ENCODE data around the gene CORO2A.

DNA sequence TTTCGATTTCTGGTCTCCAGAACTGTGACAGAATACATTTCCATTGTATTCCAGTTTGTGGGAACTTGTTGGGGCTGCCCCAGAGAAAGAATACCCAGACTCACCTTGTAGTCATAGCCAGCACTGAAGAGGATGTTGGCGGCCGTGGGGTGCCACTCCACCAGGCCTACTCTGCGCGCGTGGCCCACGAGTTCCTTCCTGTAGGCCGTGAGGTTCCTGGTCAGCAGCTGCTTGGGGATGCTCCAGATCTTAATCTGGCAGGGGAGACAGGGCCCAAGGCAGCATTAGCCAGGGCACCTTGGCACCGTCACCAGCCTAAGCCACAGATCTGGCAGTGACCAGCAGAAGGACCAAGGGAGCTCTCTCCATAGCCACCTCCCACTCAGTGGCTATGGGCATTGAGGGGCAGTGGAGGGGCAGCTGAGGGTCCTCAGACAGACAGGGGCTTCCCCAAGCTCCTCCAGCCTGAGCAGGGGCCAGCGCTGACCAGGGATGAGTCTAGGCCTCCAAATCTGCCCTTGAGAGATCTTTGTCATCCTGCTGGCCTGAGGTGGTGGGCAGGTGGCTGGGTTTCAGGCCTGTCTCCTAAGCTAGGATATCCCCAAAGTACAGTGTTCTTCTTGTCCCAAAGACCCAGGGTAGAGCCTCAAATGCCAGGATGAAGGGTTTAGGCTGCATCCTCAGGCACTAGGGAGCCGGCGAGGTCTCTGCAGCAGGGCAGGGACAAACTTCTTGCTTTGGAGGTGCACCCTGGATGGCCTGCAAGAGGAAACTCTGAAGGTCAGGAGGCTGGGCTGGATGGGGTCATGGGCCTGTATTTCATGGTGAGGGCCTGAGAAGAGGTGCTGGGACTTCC is 57.5 kb downstream of the CORO2A start:
- TF ChIP-seq POLR2A (IDR thresholded peaks at IDR 0.05; ENCODE audit: low read depth, low read length) (no peak), RCOR1 (IDR thresholded peaks at IDR 0.05; ENCODE audit: insufficient replicate concordance, low read length) (no peak), BHLHE40 (IDR thresholded peaks at IDR 0.05; ENCODE audit: low read depth, low read length) (no peak), RAD21 (IDR thresholded peaks at IDR 0.05; ENCODE audit: low read length) (no peak), RFX5 (IDR thresholded peaks at IDR 0.05; ENCODE audit: low read depth, low read length) (no peak), MAZ (IDR thresholded peaks at IDR 0.05; ENCODE audit: borderline replicate concordance, low read depth, low read length) (no peak), SMC3 (IDR thresholded peaks at IDR 0.05; ENCODE audit: low read depth, low read length) (no peak)
- TF ChIP-seq, protein P1, sequence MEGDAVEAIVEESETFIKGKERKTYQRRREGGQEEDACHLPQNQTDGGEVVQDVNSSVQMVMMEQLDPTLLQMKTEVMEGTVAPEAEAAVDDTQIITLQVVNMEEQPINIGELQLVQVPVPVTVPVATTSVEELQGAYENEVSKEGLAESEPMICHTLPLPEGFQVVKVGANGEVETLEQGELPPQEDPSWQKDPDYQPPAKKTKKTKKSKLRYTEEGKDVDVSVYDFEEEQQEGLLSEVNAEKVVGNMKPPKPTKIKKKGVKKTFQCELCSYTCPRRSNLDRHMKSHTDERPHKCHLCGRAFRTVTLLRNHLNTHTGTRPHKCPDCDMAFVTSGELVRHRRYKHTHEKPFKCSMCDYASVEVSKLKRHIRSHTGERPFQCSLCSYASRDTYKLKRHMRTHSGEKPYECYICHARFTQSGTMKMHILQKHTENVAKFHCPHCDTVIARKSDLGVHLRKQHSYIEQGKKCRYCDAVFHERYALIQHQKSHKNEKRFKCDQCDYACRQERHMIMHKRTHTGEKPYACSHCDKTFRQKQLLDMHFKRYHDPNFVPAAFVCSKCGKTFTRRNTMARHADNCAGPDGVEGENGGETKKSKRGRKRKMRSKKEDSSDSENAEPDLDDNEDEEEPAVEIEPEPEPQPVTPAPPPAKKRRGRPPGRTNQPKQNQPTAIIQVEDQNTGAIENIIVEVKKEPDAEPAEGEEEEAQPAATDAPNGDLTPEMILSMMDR (conservative IDR thresholded peaks at IDR 0.05; ENCODE audit: low read depth, low read length) = no peak
- TF ChIP-seq, protein P2, sequence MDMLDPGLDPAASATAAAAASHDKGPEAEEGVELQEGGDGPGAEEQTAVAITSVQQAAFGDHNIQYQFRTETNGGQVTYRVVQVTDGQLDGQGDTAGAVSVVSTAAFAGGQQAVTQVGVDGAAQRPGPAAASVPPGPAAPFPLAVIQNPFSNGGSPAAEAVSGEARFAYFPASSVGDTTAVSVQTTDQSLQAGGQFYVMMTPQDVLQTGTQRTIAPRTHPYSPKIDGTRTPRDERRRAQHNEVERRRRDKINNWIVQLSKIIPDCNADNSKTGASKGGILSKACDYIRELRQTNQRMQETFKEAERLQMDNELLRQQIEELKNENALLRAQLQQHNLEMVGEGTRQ (IDR thresholded peaks at IDR 0.05; ENCODE audit: low read depth, low read length) = no peak

Data from IMR-90 (cell line).